Stomach (tissue), 9 donors: ENCODE measurements around the gene CYB5D1. TPM values are rescaled to one million over a fixed set of nuclear protein-coding genes. Genes with fewer than 3 reads are reported as not detected.

Source experiments
- DNase-seq, 2 donors: peaks; one replicate each; pipeline versions ENCODE4 v3.0.0 to v3.0.0-alpha.2; 2013 to 2019
- H3K27ac ChIP-seq, 5 donors: fragments of 200-600 bp in 4 of 5; sonication (generic) in 4 of 5; one replicate each; pipeline ENCODE4 v1.5.1; 2013 to 2019; ENCODE audit warnings: mild to moderate bottlenecking in 1 of 5, moderate library complexity in 1 of 5
- H3K27me3 ChIP-seq, 3 donors: fragments of 200-600 bp; sonication (generic); one replicate each; pipeline ENCODE4 v1.5.1; 2017 to 2019; ENCODE audit warnings: mixed run types in 1 of 3
- H3K36me3 ChIP-seq, 4 donors: fragments of 200-600 bp; sonication (generic); 1 replicate in 3 of 4; 2 replicates in 1 of 4; pipeline ENCODE4 v1.5.1; 2016 to 2019
- H3K4me1 ChIP-seq, 4 donors: fragments of 200-600 bp; sonication (generic); one replicate each; pipeline ENCODE4 v1.5.1; 2016 to 2019
- H3K4me3 ChIP-seq, 4 donors: fragments of 200-600 bp; sonication (generic) in 3 of 4; one replicate each; pipeline ENCODE4 v1.5.1; 2016 to 2019; ENCODE audit warnings: mild to moderate bottlenecking in 1 of 4
- H3K9me3 ChIP-seq, 4 donors: fragments of 200-600 bp; sonication (generic); one replicate each; pipeline ENCODE4 v1.5.1; 2016 to 2019
- CTCF ChIP-seq, 7 experiments: fragments of 450-650 bp in 4 of 7; fragments of 200-600 bp in 3 of 7; sonication (generic) in 3 of 7; IDR thresholded peaks; one replicate each; pipeline ENCODE4 v1.5.1; 2016 to 2019; ENCODE audit warnings: antibody characterized with exemption in 7 of 7, control low read depth in 2 of 7, mild to moderate bottlenecking in 1 of 7
- EP300 ChIP-seq: sonication (generic); formaldehyde crosslinking; IDR thresholded peaks from one replicate; pipeline ENCODE4 v1.6.1; 2017; ENCODE audit warnings: antibody characterized with exemption
- POLR2A ChIP-seq, 4 donors: fragments of 450-650 bp; IDR thresholded peaks; one replicate each; pipeline ENCODE4 v1.6.1; 2016; ENCODE audit warnings: antibody characterized with exemption in 4 of 4, control low read depth in 2 of 4, mild to moderate bottlenecking in 1 of 4, moderate library complexity in 1 of 4
- POLR2AphosphoS5 ChIP-seq, 3 donors: sonication (generic); formaldehyde crosslinking; IDR thresholded peaks; one replicate each; pipeline ENCODE4 v1.6.1; 2016; ENCODE audit warnings: antibody characterized with exemption in 3 of 3
- WGBS, 5 donors: extraction: QIAGEN DNeasy Blood & Tissue Kit in 3 of 5; methylation state at CpG; one replicate each; pipeline versions ENCODE4 v1.1.5 to v1.1.7; 2013 to 2018; 5-methylcytosine and 5-hydroxymethylcytosine counted together
- intact Hi-C: fragments of 100-400 bp; cut with DNase I; formaldehyde crosslinking; loops from one replicate; pipeline ENCODE4 v1.15.1; 2023; ENCODE audit warnings: low total_unique reads
- polyA plus RNA-seq, 3 donors: library from polyadenylated mRNA; stranded (reverse); fragments of 200-250 nt; gene quantifications; one replicate each; pipeline ENCODE4 v1.2.3, GENCODE V29; 2013
- total RNA-seq, 5 donors: library from RNA; depleted of rRNA; stranded (reverse); fragments of >200 nt; gene quantifications; one replicate each; pipeline versions ENCODE4 v1.1.0 to v1.2.3, GENCODE V29; 2014 to 2016
- donor health status: healthy with polysubstance abuse.
- donor health status: Bipolar disorder and iron deficiency.
- donor health status: healthy.

Gene CYB5D1
- total and polyA plus RNA-seq, 8 donors: 1.8 to 12.0 (median 4.9) TPM; not detected in 1

GRCh38 chr17:7878234-7878633, 20.4 kb downstream of the CYB5D1 start:
- no peak for TF ChIP-seq POLR2A (IDR thresholded peaks at IDR 0.05)
- TF ChIP-seq EP300: no peak
- no peak for TF ChIP-seq CTCF (IDR thresholded peaks at IDR 0.05)
- no peak for TF ChIP-seq POLR2AphosphoS5 (IDR thresholded peaks at IDR 0.05)
- DNase-seq: no peak
- Histone ChIP-seq H3K27me3 (no peaks in the 10 kb centered on the region), H3K27ac (no peak overlapping the region), H3K36me3 (peaks cover 4 to 57% (median 46%) of the 10 kb centered on the region in 4 donors), H3K4me3 (no peak overlapping the region), H3K9me3 (no peaks in the 10 kb centered on the region), H3K4me1 (peaks cover 8 to 37% (median 18%) of the 10 kb centered on the region in 4 donors)
- intact Hi-C loops: no loop called here
- 84 to 90% (median 87%) methylated on average over 7 of the region's 7 CpGs for WGBS, 5 donors

- Histone ChIP-seq H3K9me3 (no peaks in the 10 kb centered on the region), H3K4me3 (no peak overlapping the region), H3K27ac (no peak overlapping the region), H3K4me1 (peaks cover 8 to 45% (median 28%) of the 10 kb centered on the region in 4 donors), H3K36me3 (peaks cover 4 to 47% (median 32%) of the 10 kb centered on the region in 4 donors), H3K27me3 (no peaks in the 10 kb centered on the region)
- DNase-seq: no peak
- WGBS, 5 donors: 63 to 75% (median 66%) methylated on average over 3 of the region's 3 CpGs
- intact Hi-C loops: no loop called here
- TF ChIP-seq EP300 (no peak), POLR2AphosphoS5 (IDR thresholded peaks at IDR 0.05) (no peak), POLR2A (IDR thresholded peaks at IDR 0.05) (no peak), CTCF (IDR thresholded peaks at IDR 0.05) (no peak)
Measured at GRCh38 chr17:7880076-7880868, 22.5 kb downstream of the CYB5D1 start.

GRCh38 chr17:7881276-7882054, 23.7 kb downstream of the CYB5D1 start:
- DNase-seq: peak in 1 of 2 donors; percentile 43

More at GRCh38 chr17:7881276-7882054, 23.7 kb downstream of the CYB5D1 start:
- 40 to 60% (median 50%) methylated on average over 7 of the region's 7 CpGs for WGBS, 5 donors
- H3K27ac ChIP-seq: peak overlapping the region in 2 of 5 donors; percentile 97 to 98
- TF ChIP-seq CTCF (IDR thresholded peaks at IDR 0.05) (no peak), EP300 (no peak), POLR2AphosphoS5 (IDR thresholded peaks at IDR 0.05) (no peak), POLR2A (IDR thresholded peaks at IDR 0.05) (no peak)
- H3K4me1 ChIP-seq: peaks cover 8 to 56% (median 39%) of the 10 kb centered on the region in 4 donors
- H3K27me3 ChIP-seq: no peaks in the 10 kb centered on the region
- intact Hi-C loops: no loop called here
- no peaks in the 10 kb centered on the region for H3K9me3 ChIP-seq
- H3K36me3 ChIP-seq: peaks cover 4 to 41% (median 27%) of the 10 kb centered on the region in 4 donors
- no peak overlapping the region for H3K4me3 ChIP-seq
